ENCODE measurements around the gene USP6NL. TPM values are rescaled to one million over a fixed set of nuclear protein-coding genes. Genes with fewer than 3 reads are reported as not detected.
A peak's percentile ranks its signal among the peaks of the same experiment; 100 is the strongest.

The USP6NL gene
- total RNA-seq, 1 donor from 2014 or later, result 21.6 TPM

DNA sequence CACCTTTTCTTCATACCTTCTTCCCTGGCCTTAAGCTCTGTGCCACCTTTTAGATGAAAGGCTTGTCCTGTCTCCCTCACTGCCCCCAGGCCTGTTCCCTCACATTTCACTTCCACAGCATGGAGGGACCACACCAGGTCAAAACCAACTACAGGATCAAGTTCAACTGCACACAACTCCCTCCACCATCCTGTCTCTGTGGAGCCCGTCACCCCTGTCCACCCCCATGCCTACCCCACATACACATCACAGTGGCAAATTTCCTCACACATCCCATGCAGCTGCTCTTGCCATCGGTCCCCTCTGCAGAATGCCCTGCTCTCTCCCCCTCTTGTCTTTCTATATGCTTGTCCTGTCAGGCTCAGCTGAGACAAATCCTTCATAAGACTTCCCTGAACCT is 154.1 kb downstream of the USP6NL start:
- no peak overlapping the region for H3K27ac ChIP-seq
- no peaks in the 10 kb centered on the region for H3K9me3 ChIP-seq
- ATAC-seq, result no peak
- DNase-seq, result no peak
- H3K36me3 ChIP-seq, result peaks cover 7% of the 10 kb centered on the region
- no peak overlapping the region for H3K4me3 ChIP-seq
- intact Hi-C loops (cut with DNase I), result no loop called here
- H3K27me3 ChIP-seq, result no peaks in the 10 kb centered on the region
- TF ChIP-seq, protein P1, sequence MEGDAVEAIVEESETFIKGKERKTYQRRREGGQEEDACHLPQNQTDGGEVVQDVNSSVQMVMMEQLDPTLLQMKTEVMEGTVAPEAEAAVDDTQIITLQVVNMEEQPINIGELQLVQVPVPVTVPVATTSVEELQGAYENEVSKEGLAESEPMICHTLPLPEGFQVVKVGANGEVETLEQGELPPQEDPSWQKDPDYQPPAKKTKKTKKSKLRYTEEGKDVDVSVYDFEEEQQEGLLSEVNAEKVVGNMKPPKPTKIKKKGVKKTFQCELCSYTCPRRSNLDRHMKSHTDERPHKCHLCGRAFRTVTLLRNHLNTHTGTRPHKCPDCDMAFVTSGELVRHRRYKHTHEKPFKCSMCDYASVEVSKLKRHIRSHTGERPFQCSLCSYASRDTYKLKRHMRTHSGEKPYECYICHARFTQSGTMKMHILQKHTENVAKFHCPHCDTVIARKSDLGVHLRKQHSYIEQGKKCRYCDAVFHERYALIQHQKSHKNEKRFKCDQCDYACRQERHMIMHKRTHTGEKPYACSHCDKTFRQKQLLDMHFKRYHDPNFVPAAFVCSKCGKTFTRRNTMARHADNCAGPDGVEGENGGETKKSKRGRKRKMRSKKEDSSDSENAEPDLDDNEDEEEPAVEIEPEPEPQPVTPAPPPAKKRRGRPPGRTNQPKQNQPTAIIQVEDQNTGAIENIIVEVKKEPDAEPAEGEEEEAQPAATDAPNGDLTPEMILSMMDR (IDR thresholded peaks at IDR 0.05), result no peak
- H3K4me1 ChIP-seq, result no peaks in the 10 kb centered on the region

DNA sequence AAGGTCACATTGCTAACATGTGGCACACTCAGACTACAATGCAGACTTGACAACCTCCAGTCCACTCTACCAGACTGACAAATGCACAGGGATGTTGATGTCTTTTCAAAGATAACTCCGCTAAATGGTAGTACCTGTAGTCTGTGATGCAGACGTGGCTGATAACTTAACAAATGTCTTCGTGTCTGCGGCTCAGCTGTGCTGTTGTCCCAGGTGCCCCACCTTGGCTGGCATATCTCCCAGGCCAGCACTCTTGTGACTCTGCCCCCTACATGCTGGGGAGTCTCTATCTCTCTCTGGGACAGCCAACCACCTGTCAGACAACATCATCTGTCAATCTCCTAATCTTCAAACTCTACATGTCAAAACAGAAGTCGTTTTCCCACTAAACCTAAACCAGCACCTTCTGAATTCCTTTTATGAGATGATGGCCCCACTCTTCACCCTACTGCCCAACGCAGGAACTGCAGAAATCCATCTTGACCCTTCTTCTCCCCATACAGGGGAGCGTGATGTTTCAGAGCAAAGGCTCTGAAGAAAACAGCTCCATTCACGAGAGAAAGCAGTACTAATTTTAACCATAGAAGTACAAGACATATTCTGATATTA is 156.4 kb downstream of the USP6NL start:
- Histone ChIP-seq H3K4me1 (no peaks in the 10 kb centered on the region), H3K4me3 (no peak overlapping the region), H3K9me3 (no peaks in the 10 kb centered on the region), H3K36me3 (no peaks in the 10 kb centered on the region), H3K27me3 (no peaks in the 10 kb centered on the region), H3K27ac (no peak overlapping the region)
- intact Hi-C loops (cut with DNase I), result no loop called here
- TF ChIP-seq, protein P1 (IDR thresholded peaks at IDR 0.05), result peak; percentile 17
- DNase-seq, result no peak
- no peak for ATAC-seq

DNA sequence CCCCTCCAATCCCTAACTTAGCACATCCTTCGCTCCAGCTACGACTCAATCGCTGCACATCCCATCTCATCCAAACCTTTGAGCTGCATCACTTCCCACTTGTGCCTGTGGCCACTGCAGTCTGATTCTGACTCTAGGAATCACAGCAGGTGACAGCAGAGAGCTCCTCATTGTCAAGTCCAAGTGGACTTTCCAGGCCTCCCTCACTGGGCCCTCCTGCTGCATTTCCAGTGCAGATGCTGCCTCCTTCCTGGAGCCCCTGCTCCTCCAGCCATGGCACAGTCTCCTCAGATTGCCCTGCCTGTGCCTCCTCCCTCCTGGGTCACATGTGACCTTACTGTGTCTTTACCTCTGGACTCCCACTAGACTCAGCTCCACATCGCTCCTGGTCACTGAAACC is 157.3 kb downstream of the USP6NL start:
- intact Hi-C loops (cut with DNase I), result no loop called here
- Histone ChIP-seq H3K27me3 (no peaks in the 10 kb centered on the region), H3K9me3 (no peaks in the 10 kb centered on the region), H3K27ac (no peak overlapping the region), H3K4me3 (no peak overlapping the region), H3K4me1 (no peaks in the 10 kb centered on the region), H3K36me3 (no peaks in the 10 kb centered on the region)
- no peak for ATAC-seq
- TF ChIP-seq, protein P1 (IDR thresholded peaks at IDR 0.05), result no peak
- no peak for DNase-seq

DNA sequence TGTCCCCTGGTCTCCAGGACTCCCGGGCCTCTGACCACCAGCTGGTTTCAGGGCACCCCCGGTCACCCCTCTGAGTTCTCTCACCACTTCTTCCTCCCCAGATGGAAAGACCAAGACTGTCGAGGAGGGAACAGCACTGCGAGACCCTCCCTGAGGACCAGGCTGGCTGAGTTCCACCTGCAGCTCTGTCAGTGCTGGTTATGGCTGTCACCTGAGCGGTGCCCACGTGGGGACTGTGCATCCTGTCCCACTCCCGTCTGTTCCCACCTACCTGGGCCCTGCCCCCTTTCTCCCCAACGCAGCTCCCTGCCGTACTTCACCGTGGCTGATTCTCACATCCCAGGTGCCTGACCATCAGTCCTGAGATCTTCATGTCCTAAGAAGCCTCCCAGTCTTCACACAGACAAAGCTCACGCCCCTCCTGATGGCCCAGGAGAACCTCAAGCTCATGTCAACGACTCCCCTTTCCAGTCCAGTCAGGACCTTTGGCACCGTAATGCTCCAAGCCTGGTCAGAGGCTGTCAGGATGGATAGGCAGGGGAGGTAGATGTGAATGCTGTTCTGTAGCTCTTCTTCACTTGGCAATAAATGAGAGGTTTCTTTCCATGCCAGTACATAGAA is 159.7 kb downstream of the USP6NL start:
- Histone ChIP-seq H3K36me3 (no peaks in the 10 kb centered on the region), H3K4me1 (no peaks in the 10 kb centered on the region), H3K4me3 (no peak overlapping the region), H3K27me3 (peaks cover 19% of the 10 kb centered on the region), H3K9me3 (no peaks in the 10 kb centered on the region), H3K27ac (no peak overlapping the region)
- TF ChIP-seq, protein P1 (IDR thresholded peaks at IDR 0.05), result no peak
- DNase-seq (no peak), ATAC-seq (peak; percentile 22)
- intact Hi-C loops (cut with DNase I), result no loop called here

DNA sequence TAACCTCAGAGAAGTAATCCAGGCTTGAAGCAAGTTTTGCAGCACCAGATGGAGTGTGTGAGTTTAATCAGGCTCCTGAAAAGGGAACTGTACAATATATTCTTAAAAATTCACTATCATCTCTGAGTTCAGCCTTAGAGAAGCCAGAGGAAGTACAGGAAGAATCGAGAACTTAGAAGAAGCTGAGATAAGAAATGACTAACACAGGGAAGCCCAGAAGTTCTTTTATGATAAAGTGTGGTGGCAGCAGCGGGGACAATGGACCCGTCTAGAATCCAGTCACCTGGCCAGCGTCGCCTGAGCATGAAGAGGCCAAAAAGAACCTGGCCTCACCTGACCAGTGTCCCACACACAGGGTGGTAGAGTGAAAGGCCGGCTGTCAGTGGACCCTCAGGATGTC is 161.0 kb downstream of the USP6NL start:
- Histone ChIP-seq H3K4me1 (no peaks in the 10 kb centered on the region), H3K27ac (no peak overlapping the region), H3K9me3 (no peaks in the 10 kb centered on the region), H3K36me3 (no peaks in the 10 kb centered on the region), H3K4me3 (no peak overlapping the region), H3K27me3 (peaks cover 19% of the 10 kb centered on the region)
- no peak for DNase-seq
- no peak for ATAC-seq
- intact Hi-C loops (cut with DNase I), result no loop called here
- TF ChIP-seq, protein P1 (IDR thresholded peaks at IDR 0.05), result no peak

All from upper lobe of right lung (tissue), 1 donor.